ENCODE measurements around the gene CPEB1. TPM values are rescaled to one million over a fixed set of nuclear protein-coding genes. Genes with fewer than 3 reads are reported as not detected.
A peak's percentile ranks its signal among the peaks of the same experiment; 100 is the strongest.

Gene CPEB1
- total and polyA plus RNA-seq, 2 donors from 2014 or later: 1.4 to 1.6 TPM

DNA sequence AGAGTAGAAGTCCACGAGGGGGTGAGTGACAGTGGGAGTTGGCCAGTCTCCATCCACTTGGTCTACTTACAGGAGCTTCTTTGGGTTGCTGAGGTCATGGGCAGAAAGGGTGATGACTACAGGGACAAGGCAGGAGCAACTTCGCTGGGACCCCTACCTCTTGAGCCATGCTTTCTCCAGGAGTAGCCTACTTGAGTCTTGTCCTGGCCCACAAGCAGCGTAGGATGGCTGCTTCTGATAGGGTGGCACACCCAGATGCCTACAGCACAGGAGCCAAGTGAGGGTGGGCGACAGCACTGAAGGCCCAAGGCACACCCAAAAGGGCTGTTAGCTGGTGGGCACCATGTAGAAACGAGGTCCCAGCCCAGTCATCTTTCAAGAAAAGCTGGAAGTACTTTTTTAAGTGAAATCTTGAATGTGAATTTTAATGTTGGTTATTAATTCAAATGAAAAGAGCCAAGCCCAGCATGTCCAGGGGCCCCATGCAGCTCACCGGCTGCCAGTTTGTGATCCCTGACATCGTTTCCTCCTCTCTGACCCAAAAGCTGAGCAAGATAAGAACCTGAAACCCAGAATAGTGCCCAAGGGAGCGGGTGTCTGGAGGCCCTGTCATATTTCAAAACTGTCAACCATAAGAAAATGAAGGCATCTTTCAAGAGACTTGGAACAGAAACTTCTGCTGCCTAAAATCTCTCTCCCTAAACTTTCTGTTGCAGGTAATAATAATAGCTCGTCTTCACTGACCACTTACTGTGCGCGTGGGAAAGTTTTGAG is 2.2 kb upstream of the CPEB1 start:
- Histone ChIP-seq H3K9me3 (ENCODE audit: control insufficient read depth in 2 of 3, insufficient read depth in 1 of 3, low read length in 3 of 3) (no peaks in the 10 kb centered on the region), H3K4me1 (ENCODE audit: control insufficient read depth in 2 of 3, insufficient read depth in 2 of 3, low read depth in 1 of 3, low read length in 3 of 3) (peaks cover 0 to 3% (median 0%) of the 10 kb centered on the region in 3 donors), H3K4me3 (ENCODE audit: low read length in 3 of 3) (no peak overlapping the region), H3K27ac (ENCODE audit: low read depth in 2 of 2, low read length in 2 of 2) (no peak overlapping the region), H3K36me3 (ENCODE audit: control insufficient read depth in 2 of 3, insufficient read depth in 3 of 3, low read length in 3 of 3) (no peaks in the 10 kb centered on the region), H3K9ac (ENCODE audit: low read length in 3 of 3) (no peak overlapping the region), H3K27me3 (ENCODE audit: control insufficient read depth, insufficient read depth, low read length) (peaks cover 19% of the 10 kb centered on the region)
- FAIRE-seq (no peak), DNase-seq (no peak)
- TF ChIP-seq, protein P1, sequence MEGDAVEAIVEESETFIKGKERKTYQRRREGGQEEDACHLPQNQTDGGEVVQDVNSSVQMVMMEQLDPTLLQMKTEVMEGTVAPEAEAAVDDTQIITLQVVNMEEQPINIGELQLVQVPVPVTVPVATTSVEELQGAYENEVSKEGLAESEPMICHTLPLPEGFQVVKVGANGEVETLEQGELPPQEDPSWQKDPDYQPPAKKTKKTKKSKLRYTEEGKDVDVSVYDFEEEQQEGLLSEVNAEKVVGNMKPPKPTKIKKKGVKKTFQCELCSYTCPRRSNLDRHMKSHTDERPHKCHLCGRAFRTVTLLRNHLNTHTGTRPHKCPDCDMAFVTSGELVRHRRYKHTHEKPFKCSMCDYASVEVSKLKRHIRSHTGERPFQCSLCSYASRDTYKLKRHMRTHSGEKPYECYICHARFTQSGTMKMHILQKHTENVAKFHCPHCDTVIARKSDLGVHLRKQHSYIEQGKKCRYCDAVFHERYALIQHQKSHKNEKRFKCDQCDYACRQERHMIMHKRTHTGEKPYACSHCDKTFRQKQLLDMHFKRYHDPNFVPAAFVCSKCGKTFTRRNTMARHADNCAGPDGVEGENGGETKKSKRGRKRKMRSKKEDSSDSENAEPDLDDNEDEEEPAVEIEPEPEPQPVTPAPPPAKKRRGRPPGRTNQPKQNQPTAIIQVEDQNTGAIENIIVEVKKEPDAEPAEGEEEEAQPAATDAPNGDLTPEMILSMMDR (IDR thresholded peaks at IDR 0.05; ENCODE audit: borderline replicate concordance, extremely low read depth, insufficient read depth): no peak
- intact Hi-C loops (cut with DNase I): no loop called here

DNA sequence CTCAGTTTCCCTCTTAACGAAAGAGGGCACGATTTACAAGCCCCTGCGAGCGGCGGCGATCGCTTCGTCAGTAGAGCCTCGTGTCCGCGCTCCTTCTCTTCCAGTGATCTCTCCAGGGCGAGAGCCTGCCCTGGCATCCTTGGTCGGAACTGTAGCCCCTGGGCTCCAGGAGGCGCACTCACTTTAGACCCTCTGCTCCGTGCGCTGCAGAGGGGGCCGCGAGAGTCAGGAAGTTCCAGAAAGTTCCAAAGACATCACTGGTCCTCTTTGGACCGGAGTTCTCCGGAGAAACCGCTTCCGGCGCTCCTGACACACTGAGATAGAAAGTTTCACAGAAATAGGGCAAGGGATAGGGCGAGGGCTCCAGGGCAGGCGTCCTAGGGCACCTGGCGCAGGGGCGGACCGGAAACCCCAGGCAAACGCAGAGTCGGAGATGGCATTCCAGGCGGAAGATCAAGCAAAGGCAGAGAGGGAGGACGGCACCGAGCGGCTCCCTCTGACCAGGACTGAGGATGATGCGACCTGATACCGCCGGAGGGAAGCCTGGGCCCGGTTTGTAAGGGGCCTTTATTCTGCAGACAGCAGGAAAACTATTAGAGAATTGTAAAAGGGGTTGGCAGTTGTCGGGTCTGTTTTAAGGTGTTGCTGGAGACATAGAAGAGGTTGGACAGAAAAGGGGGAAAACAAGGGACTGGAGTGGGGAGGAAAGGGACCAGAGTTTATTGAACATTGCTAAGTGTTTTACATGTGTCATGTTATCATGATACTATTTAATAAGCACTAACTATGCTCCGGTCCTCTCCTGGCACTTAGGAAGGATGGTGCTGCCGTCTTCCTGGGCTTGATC is 1.3 kb upstream of the CPEB1 start:
- peaks cover 19% of the 10 kb centered on the region for H3K27me3 ChIP-seq (ENCODE audit: control insufficient read depth, insufficient read depth, low read length)
- H3K9ac ChIP-seq (ENCODE audit: low read length in 3 of 3): no peak overlapping the region
- no peaks in the 10 kb centered on the region for H3K36me3 ChIP-seq (ENCODE audit: control insufficient read depth in 2 of 3, insufficient read depth in 3 of 3, low read length in 3 of 3)
- peak overlapping the region in 1 of 3 donors; percentile 32 for H3K4me3 ChIP-seq (ENCODE audit: low read length in 3 of 3)
- H3K4me1 ChIP-seq (ENCODE audit: control insufficient read depth in 2 of 3, insufficient read depth in 2 of 3, low read depth in 1 of 3, low read length in 3 of 3): peaks cover 0 to 3% (median 0%) of the 10 kb centered on the region in 3 donors
- DNase-seq: peak in 3 of 5 donors; percentile 16 to 44 (median 24)
- no peak for FAIRE-seq
- TF ChIP-seq, protein P1 (IDR thresholded peaks at IDR 0.05; ENCODE audit: borderline replicate concordance, extremely low read depth, insufficient read depth): no peak
- no peaks in the 10 kb centered on the region for H3K9me3 ChIP-seq (ENCODE audit: control insufficient read depth in 2 of 3, insufficient read depth in 1 of 3, low read length in 3 of 3)
- intact Hi-C loops (cut with DNase I): no loop called here
- no peak overlapping the region for H3K27ac ChIP-seq (ENCODE audit: low read depth in 2 of 2, low read length in 2 of 2)

DNA sequence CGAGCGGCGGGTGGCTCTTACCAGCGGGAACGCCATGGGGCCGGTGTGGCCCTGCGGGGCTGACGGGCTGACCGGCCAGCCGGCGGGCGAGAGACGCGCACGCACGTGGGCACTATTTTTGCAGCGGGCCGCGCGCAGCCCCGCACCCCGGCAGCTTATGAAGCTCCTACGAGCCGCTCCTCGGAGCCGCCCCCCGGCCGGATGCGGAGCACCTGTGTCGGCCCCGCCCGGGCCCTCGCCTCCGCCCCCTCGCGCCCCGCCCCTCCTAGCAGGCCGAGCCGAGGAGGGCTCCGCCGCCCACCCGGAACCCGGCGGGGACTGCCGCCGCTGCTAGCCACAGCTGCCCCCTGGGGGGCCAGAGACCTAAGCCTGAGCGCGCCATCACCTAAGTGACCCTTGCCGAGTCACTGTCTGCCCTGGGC is 683 bp upstream of the CPEB1 start:
- no peaks in the 10 kb centered on the region for H3K36me3 ChIP-seq (ENCODE audit: control insufficient read depth in 2 of 3, insufficient read depth in 3 of 3, low read length in 3 of 3)
- FAIRE-seq (no peak), DNase-seq (peak in 4 of 5 donors; percentile 16 to 79 (median 36))
- H3K4me3 ChIP-seq (ENCODE audit: low read length in 3 of 3): peak overlapping the region in 1 of 3 donors; percentile 32
- peaks cover 19% of the 10 kb centered on the region for H3K27me3 ChIP-seq (ENCODE audit: control insufficient read depth, insufficient read depth, low read length)
- H3K9me3 ChIP-seq (ENCODE audit: control insufficient read depth in 2 of 3, insufficient read depth in 1 of 3, low read length in 3 of 3): no peaks in the 10 kb centered on the region
- intact Hi-C loops (cut with DNase I): no loop called here
- peaks cover 0 to 3% (median 0%) of the 10 kb centered on the region in 3 donors for H3K4me1 ChIP-seq (ENCODE audit: control insufficient read depth in 2 of 3, insufficient read depth in 2 of 3, low read depth in 1 of 3, low read length in 3 of 3)
- TF ChIP-seq, protein P1 (IDR thresholded peaks at IDR 0.05; ENCODE audit: borderline replicate concordance, extremely low read depth, insufficient read depth): no peak
- H3K27ac ChIP-seq (ENCODE audit: low read depth in 2 of 2, low read length in 2 of 2): no peak overlapping the region
- H3K9ac ChIP-seq (ENCODE audit: low read length in 3 of 3): no peak overlapping the region
